Measurements from ENCODE around the gene HECTD2.
"Not testable (repeated sequence)": the region's sequence is repeated elsewhere in the genome, so short reads cannot be mapped to it uniquely, and the experiment has no call there.

HECTD2 gene

DNA sequence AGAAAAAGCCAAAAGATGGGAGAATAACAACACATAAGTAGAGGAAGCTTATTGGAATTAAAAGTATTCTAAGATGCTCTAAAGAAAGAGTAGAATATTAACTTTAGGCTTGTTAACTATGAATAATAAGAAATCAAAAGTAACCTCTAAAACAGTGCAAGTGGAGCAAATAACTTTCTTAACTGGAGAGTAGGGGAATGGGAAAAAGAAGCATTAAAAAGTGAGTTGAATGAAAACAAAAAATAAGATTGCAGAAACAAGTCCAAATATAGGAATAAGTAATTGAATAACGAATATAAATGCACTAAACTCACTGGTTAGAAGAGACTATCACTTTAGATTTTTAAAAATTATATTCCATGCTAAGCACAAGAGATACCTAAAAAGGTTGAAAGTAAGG is 63.9 kb downstream of the HECTD2 start:
- DNase-seq (ENCODE audit: low read depth), result no peak

DNA sequence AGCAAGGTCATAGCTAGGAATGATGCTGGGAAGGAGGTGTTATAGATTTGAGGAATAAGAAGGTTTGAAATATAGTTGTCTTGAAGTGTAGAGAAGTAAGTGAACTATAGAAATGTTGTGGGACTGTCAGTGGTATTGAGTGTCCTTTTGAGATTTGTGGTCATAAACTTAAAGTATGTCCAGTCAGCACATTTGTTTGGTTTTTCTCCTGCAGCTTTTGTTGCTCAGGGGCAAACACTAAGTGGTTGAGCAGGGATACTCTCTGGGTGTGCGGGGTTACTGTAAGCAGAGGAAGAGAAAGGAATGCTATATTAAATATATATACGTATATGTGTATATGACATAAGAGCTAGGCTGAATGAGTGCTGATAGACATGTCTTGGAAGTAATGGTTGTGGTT is 67.1 kb downstream of the HECTD2 start:
- DNase-seq (ENCODE audit: low read depth), result no peak

DNA sequence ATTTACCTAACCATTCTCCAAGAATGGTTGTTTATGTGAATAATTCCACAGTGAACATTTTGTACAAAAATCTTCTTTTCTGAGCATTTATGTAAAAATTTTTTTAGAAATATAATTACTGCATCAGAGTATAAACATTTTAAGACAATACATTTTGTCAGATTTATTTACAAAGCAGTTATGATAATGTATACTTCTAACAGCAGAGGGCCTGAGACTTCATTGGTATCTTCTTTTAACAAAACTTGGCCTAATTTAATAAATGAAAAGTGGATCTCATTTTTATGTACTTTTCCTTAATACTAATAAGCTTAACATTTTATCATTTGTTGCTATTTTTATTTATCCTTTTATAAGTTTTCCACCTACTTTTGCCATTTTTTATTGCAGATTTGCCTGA is 69.4 kb downstream of the HECTD2 start:
- no peak for DNase-seq (ENCODE audit: low read depth)

DNA sequence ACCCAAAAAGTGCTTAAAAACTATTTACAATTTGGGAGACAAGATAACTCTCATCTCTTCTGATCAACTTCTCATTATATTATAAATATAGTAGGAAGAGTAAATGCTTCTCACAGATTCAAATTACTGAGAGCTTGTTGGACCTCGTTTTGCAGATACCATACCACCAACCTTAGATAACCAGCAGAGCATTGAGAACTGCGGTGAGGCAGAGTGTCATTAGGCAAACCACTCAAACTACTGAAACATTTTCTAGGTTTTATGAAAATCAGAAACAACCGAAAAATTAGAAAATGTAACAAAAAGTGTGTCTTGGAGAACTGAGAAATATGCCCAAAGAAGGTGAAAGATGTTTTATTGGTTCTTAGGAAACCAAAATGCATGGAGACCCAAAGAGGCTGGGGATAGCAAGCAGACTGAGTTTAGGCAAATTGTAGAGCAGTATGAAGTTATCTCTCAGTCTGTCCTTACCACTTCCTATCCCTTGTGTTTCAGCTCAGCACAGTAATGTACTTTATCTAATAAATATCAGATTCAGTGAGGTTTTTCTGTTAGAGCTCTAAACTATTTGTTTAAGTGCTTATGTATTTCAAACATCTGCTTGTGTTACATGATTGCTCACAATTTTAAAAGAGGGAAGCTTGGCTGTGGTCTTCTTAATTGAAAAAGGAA is 77.9 kb downstream of the HECTD2 start:
- DNase-seq (ENCODE audit: low read depth), result no peak

DNA sequence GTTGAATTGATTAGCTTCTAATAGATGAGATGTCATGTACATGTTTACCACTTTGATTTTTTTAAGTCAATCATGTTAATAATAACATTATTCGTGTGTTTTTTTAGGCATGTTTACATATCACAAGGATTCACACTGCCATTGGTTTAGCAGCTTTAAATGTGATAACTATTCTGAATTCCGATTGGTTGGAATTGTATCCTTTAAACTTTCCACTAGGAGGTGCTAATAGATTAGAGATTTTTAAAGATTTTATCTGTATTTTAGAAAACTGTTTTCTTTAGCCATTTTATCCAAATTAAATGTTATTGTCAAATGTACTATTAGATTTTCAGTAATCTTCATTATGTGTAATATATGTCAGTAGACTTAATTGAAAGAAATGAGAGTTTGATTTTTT is 83.2 kb downstream of the HECTD2 start:
- peak; percentile 64 for DNase-seq (ENCODE audit: low read depth)

DNA sequence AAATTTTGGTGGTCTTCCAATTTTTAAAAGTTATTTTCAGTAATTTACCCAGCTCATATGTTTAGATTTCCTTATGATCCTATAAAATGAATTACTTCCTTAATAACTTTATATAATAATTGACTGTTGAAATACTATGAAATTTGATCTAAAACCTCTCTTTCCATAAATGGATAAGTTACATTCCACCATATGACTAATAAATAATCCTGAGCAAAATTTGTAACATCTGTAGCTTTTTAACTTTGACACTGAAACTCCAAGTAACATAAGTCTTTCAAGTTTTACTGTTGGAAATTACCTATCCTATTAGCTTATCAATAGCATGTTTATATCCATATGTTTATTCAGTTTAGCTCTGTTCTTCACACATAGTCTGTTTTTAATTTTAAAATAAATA is 85.3 kb downstream of the HECTD2 start:
- DNase-seq (ENCODE audit: low read depth), result no peak

DNA sequence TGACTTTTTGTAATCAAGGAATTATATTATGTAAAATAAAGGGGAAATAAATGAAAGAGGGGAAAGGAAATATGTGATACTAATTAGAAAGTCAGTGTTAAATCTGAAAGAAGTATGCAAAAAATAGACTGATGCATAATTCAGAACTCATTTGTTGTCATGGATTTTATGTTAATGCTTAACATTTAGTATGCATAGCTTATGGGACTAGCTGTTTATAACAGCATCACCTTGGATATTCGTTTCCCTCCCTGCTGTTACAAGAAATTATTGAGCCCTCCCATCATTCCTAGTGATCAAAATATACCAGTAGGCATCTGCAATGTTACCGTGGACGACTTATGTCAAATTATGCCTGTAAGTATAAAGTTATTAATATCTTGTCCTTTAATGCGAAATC is 85.9 kb downstream of the HECTD2 start:
- no peak for DNase-seq (ENCODE audit: low read depth)

DNA sequence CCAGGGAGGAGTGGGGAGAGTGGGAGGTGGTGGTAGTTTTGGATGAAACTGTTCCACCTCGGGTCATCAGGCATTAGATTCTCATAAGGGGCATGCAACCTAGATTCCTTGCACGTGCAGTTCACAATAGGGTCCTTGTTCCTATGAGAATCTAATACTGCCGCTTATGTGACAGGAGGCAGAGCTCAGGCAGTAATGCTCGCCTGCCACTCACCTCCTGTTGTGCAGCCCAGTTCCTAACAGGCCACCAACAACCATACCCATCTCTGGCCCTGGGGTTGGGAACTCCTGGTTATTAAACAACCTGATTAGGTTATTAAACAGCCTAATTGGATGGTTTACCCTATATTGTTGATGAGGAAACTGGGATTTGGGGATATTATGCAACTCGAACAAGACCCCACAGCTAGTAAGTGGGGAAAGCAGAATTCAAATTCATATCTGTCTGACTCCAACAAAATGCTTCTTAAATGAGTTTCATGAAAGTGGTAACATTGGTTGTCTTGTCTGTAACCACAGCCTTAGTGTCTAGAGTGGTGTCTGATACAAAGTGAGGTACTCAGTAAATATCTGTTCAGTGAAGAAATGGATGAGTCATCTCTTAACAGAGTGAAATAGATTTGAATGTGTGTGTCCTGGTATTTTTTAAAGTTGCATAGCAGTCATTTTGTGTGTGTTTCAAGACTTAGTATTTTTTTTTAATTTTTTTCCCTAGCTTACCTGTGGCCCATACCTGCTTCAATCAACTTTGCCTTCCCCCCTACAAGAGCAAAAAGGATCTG is 101.6 kb downstream of the HECTD2 start:
- peak; percentile 94 for DNase-seq (ENCODE audit: low read depth)

DNA sequence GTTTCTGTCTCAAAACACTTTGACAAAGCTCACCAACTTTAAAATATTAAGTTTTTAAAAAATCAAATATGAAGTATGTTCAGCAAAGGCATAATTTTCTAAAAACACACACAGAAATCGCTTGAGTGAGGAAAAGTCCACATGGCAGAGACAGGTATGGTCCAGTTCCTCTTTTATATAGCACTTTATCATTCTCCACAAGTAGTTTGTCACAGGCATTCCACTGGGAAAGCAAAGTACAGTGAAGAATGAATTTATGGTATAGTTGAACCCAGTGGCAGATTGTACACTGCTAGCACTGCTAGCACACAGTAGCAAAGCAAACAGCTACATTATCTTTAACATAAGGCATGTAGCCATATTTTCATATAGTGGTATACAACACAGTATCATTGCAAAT is 102.3 kb downstream of the HECTD2 start:
- no peak for DNase-seq (ENCODE audit: low read depth)

DNA sequence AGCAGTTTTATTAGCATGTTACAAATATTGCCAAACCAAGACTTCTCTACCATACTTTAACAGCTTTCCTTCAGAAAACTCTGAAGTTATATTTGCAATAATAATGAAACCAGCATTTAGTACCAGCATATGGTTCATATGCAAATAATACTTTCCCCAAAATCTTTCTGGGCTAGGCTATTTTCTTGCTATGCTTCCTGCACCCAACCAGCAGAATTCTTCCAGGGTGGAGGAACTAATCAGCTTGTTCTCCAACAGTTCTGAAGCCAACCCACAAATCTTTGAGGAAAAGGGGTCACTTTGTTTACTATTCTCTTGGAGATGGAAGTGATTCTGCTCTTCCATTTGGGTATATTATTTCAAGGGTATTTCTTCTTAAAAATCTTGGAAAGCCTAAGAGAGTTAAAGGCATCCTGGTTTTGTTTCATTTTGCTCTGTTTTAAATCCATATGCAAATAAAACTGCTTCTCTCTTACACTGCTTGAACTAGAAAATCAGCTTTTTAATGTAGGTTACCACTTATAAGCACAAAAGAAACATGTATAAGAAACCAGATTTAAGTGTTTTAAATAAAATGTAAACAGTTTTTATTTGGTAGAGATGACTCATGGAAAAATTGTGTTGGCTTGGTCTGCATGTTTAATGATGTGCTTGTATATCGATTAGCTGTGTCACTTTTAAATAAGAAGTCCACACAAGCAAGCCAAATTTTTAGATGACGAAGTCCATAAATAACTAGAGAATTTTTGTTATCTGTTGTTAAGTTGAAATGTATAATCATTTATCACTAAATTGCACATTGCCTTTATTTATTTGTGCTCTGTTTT is 103.7 kb downstream of the HECTD2 start:
- DNase-seq (ENCODE audit: low read depth), result peak; percentile 51

DNA sequence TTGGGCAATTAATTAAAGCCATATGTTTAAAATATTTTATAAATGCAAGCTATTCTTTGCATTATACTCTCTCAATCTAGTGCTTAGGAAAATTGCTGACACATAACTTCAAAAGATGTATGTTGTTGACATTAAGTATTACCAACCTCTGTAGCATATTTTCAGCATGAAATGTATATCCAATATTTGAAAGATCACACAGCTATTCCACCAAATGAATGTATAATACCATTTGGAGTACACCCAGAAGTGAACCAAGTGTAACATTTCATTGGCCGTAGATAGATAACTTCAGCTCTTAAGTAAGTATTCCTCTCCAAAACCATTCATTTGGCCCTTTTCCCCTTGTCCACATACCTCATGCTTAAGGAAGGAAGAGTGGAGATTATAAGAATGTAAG is 104.6 kb downstream of the HECTD2 start:
- peak; percentile 24 for DNase-seq (ENCODE audit: low read depth)

DNA sequence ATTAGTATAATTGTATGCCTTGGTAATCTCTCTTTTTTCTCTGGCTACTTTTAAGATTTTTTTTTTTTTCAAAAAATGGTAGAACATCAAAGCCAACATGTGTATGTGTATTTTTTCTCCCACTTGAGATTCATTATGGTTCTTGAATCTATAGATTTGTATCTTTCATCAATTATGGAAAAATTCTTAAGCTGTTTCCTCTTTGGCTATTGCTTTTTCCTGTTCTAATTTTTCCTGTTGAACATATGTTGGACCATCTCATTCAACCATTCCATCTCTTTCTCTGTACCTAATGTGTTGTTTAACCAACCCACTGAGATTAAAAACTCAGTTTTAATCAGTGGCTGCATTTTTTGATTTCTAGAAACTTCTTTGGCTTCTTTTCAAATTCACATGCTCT is 107.2 kb downstream of the HECTD2 start:
- DNase-seq (ENCODE audit: low read depth), result no peak

DNA sequence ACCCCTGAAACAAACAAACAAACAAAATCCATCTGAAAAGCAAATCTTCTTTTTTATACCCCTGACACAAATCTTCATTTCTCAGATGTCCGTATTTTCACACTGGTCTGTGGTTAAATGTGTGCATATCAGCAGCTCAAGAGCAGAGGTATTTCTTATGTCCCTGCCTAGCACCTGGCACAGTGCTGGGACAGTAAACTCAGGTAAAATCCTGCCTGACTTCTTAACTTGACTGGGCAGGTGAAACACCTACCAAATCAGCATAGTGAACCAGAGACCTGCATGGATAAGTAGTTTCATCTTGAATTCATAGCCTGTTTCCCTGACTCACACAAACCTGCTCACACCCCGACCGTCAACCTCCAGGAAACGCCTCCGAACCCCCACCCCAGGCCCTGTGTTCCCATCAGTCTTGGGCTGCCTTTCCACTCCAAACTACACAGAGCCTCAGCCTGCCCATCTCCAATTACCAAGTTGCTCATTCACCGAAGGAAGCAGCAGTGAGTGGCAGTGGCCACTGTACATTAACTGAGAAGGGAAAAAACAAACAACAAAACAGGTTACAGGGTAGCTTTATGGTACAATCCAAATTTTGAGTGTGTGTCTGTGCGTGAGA is 109.9 kb downstream of the HECTD2 start:
- no peak for DNase-seq (ENCODE audit: low read depth)

DNA sequence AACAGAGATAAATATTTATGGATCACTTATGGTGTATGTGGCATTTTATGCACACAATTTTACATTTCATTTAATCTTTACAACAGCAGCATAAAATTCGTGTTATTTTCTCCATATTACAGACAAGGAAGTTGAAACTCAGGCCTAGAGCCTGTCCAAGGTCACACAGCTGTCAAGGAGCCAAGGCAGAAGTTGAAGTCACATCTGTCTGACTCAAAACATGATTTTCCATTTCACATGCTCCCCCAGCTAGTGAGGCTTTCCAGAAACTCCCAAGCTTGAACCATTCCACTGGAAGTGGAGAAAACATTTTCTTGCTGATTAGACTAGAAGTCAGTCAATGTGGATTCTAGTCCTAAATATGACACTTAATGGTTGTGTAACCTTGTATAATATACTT is 110.5 kb downstream of the HECTD2 start:
- DNase-seq (ENCODE audit: low read depth), result peak; percentile 23

DNA sequence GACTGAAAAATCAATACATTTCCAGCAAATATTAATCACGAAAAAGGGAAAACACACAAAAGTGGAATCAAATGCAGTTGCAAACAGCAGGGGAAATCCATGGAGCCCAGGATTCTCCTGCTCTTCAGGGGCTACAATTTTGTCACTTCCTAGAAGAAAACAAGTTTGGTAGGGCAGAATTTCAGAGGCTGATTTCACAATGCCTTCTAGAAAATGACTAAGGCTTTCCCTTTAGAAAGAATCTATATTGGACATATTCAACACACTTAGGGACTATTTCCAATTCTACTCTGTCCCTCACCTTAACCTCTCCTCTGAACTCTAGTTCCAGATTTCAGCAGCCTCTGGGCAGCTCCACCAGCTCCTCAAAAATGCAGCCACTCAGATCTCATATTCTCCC is 111.3 kb downstream of the HECTD2 start:
- peak; percentile 66 for DNase-seq (ENCODE audit: low read depth)

DNA sequence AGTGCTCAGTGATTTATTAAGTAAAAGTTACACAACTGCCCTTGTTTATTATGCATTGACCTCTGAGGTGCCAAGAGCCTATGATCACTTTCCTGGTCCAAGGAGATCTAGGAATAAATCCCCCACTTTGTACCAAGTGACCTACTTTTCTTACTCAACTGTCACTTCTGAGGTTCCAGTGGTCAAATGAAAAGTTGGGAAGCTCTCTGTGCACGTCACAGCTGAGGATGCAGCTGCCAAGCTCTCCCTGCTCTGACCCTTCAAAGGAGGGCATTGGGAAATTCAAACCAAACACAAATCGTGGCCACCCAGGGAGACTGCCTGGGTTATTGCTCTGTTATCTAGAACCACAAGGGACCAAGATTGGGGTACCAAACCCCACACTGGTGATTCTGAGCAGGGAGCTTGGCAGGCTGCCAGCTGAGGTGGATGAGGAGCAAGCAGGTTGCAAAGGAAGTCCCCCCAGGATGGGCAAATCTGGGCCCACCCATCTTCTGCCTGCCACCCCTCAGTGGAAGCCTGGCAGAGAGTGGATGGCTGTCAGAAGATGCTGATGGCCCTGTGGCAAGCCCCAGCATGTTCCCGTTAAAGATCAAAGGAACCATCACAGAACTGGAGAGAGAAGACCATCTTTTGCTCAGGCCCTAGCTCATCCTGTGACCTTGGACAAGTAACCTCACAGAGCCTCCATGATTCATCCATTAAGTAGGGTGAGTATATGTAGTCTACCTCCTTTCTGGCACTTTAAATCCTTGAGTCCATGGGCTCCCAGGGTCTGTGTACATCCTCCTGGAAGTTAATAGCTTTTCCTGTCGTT is 116.0 kb downstream of the HECTD2 start:
- DNase-seq (ENCODE audit: low read depth), result no peak

DNA sequence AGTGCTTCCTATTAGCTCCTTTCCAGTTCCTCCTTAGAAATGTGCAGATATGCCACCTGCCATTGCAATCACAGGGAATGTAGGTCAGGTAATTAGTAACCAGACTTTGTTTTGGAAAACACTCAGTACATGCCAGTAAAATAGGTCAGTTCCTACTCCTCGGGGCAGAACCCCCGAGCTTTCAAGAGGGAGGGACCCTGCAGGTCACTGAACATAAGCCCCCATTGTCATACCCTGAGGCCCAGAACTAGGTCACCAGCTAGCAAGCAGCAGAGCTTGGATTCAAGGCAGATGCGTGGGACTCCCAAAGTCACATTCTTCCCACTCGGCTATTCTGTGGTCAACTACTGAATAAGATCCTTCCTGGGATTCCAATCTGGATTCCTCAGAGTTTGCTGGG is 117.9 kb downstream of the HECTD2 start:
- no peak for DNase-seq (ENCODE audit: low read depth)

DNA sequence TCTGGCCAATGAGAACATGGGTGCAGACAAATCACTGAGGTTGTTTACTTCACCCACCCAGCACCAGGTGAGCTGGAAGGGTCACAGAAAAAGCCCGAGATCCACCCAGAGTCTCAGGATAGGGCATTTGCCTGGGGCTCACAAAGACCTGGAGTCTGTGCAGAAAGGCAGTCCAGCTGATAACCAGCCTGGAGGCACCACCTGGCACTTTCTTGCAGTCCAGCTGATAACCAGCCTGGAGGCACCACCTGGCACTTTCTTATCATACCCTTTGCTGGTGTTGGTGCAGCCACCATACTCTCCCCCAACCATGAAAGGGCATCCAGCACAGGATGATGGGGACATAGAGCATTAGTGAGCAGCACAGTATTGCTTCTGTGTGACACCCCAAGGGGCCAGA is 118.6 kb downstream of the HECTD2 start:
- DNase-seq (ENCODE audit: low read depth), result no peak

DNA sequence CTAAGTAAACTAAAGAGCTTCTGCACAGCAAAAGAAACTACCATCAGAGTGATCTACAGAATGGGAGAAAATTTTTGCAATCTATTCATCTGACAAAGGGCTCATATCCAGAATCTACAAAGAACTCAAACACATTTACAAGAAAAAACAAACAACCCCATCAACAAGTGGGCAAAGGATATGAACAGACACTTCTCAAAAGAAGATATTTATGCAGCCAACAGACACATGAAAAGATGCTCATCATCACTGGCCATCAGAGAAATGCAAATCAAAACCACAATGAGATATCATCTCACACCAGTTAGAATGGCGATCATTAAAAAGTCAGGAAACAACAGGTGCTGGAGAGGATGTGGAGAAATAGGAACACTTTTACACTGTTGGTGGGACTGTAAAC is 124.6 kb downstream of the HECTD2 start:
- DNase-seq (ENCODE audit: low read depth), result not testable (repeated sequence)

DNA sequence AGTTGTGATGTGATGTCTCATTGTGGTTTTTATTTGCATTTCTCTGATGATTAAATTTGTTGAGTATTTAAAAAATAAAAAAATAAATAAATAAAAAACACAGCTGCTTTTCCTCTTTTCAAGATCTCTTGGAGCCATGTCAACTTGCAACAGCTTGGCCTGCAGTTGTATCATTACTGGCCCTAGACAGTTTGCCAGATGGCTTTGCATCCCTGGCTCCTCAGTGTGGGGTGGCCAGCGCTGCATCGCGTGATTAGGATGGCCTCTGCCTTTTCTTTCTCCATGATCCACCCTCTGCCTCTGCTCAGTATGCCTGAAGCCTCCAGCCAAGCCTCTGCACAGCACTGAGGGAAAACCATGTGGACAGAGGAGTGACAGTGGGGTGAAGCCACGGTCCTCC is 126.0 kb downstream of the HECTD2 start:
- DNase-seq (ENCODE audit: low read depth), result peak; percentile 34

DNA sequence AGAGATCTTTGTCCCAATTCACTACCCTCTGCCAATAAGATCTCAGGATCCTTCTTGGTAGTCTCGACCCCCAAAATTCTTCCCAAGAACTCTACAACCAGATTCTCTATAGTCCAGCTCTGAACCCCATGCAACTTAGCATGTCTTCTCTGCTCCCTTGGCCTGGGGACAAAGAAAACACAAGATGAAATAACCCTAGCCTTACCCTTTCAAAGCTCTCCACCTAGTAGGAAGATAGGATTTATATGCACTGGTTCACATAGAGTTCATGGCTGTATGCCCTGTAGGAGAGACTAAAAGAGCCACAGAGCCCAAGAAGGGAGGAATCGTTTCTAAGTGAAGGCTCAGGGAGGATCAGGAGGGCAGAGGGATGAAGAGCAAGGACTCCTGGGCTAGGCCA is 126.6 kb downstream of the HECTD2 start:
- DNase-seq (ENCODE audit: low read depth), result peak; percentile 29
